CD4-positive, alpha-beta T cell treated with Interleukin-12 subunit alpha and Interleukin-12 subunit beta, for 1 hour (primary cell): ENCODE measurements around the gene TTPAL.

ENCODE experiments used
- DNase-seq: peaks from one replicate; pipeline ENCODE4 v3.0.0-alpha.2; 2020

Gene TTPAL

GRCh38 chr20:44475694-44476560 lies at the start of gene TTPAL:
TTPAL (plus strand) TSS chr20:44475874; CDS start chr20:44480000, 4,126 bp downstream.
- peak; percentile 90 for DNase-seq

- DNase-seq: no peak
Observed at GRCh38 chr20:44425923-44426322, 49.8 kb upstream of the TTPAL start.

- DNase-seq: no peak
Observed at GRCh38 chr20:44426879-44427790, 48.5 kb upstream of the TTPAL start.

GRCh38 chr20:44427804-44428173 lies 47.9 kb upstream of the TTPAL start:
- DNase-seq: no peak

- DNase-seq: no peak
Observed at GRCh38 chr20:44428174-44429016, 47.3 kb upstream of the TTPAL start.

- DNase-seq: no peak
Observed at GRCh38 chr20:44429017-44429339, 46.7 kb upstream of the TTPAL start.

- no peak for DNase-seq
Observed at GRCh38 chr20:44429419-44430269, 46.0 kb upstream of the TTPAL start.

- DNase-seq: no peak
Observed at GRCh38 chr20:44430270-44431065, 45.2 kb upstream of the TTPAL start.

GRCh38 chr20:44431118-44431501 lies 44.6 kb upstream of the TTPAL start:
- no peak for DNase-seq

- no peak for DNase-seq
Observed at GRCh38 chr20:44431502-44432234, 44.0 kb upstream of the TTPAL start.

GRCh38 chr20:44432618-44433577 lies 42.8 kb upstream of the TTPAL start:
- DNase-seq: no peak

- no peak for DNase-seq
Observed at GRCh38 chr20:44433751-44434538, 41.7 kb upstream of the TTPAL start.

- DNase-seq: no peak
Observed at GRCh38 chr20:44435630-44436335, 39.9 kb upstream of the TTPAL start.

GRCh38 chr20:44436393-44436792 lies 39.3 kb upstream of the TTPAL start:
- no peak for DNase-seq

- DNase-seq: no peak
Observed at GRCh38 chr20:44437497-44437896, 38.2 kb upstream of the TTPAL start.

GRCh38 chr20:44438782-44439181 lies 36.9 kb upstream of the TTPAL start:
- DNase-seq: no peak

- no peak for DNase-seq
Observed at GRCh38 chr20:44439318-44439717, 36.4 kb upstream of the TTPAL start.
